SJSA1 (cell line): ENCODE data around the gene CORO2A. TPM values are rescaled to one million over a fixed set of nuclear protein-coding genes. Genes with fewer than 3 reads are reported as not detected.
"Not testable (repeated sequence)": the region's sequence is repeated elsewhere in the genome, so short reads cannot be mapped to it uniquely, and the experiment has no call there.

ENCODE experiments used
- DNase-seq, 2 experiments: peaks; one replicate each; pipeline ENCODE4 v3.0.0-alpha.2; 2015 to 2020; ENCODE audit warnings: low spot score in 2 of 2, low read depth in 1 of 2
- H3K27ac ChIP-seq: fragments of 250-450 bp; sonication (Bioruptor Pico); 2 replicates; pipeline ENCODE4 v1.5.1; 2020; ENCODE audit warnings: mild to moderate bottlenecking, moderate library complexity
- H3K27me3 ChIP-seq: fragments of 250-450 bp; sonication (Bioruptor Pico); replicated peaks from 2 replicates; pipeline ENCODE4 v1.5.1; 2020; ENCODE audit warnings: mild to moderate bottlenecking, moderate library complexity
- H3K36me3 ChIP-seq: fragments of 250-450 bp; sonication (Bioruptor Pico); 2 replicates; pipeline ENCODE4 v1.5.1; 2020; ENCODE audit warnings: mild to moderate bottlenecking
- H3K4me1 ChIP-seq: fragments of 250-450 bp; sonication (Bioruptor Pico); replicated peaks from 2 replicates; pipeline ENCODE4 v1.6.1; 2021; ENCODE audit warnings: mild to moderate bottlenecking
- H3K4me3 ChIP-seq: fragments of 250-450 bp; sonication (Bioruptor Pico); 2 replicates; pipeline ENCODE4 v1.5.1; 2020; ENCODE audit warnings: mild to moderate bottlenecking
- H3K9me3 ChIP-seq: fragments of 250-450 bp; sonication (Bioruptor Pico); replicated peaks from 2 replicates; pipeline ENCODE4 v1.5.1; 2020; ENCODE audit warnings: mild to moderate bottlenecking
- total RNA-seq: library from RNA; depleted of rRNA; stranded (reverse); fragments of >200 nt; shearing (Covaris generic); gene quantifications from 2 replicates; pipeline ENCODE4 v1.2.3, GENCODE V29; 2014

The CORO2A gene
- total RNA-seq, 1 experiment from 2014 or later: 0.16 TPM

DNA sequence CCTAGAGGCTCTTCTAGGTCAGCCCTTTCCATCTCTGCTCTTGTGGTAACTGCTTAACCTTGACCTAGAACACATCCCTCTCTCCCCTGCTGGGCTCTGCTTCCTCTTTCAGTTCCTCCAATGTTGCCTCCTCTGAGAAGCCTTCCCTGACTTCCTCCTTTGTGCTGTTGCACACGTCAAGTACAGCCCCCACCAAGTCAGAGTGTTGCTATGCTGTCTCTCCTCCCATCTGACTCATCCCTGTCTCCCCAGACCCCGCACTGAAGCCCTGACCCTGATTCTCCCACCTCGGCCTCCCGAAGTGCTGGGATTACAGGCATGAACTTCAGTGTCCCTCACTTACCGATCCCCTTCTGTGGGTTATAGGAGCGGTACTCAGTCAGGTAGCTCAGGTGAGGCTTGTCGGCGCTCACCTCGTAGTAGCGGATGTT is 63.0 kb downstream of the CORO2A start:
- H3K9me3 ChIP-seq: no peaks in the 10 kb centered on the region
- H3K4me3 ChIP-seq: no peak overlapping the region
- no peaks in the 10 kb centered on the region for H3K4me1 ChIP-seq
- DNase-seq: no peak
- H3K36me3 ChIP-seq: no peaks in the 10 kb centered on the region
- H3K27me3 ChIP-seq: no peaks in the 10 kb centered on the region
- no peak overlapping the region for H3K27ac ChIP-seq

DNA sequence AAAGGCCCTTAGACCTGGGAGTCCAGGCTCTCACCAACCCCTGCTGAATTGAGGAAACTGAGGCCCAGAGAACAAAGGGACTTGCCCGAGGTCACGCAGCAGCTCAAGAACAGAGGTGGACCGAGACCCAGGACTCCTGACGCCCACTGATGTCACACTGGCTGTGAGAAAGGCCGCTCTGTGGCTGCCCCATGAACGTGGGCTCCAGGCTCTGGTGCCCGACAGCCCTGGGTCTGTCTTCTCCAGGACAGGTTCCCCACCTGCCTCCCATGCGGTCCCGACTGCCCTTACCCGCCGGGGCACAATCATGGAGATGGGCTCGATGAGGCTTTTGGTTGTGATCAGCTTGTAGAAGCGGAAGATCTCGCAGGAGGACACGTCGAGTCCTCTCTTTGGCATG is 64.1 kb downstream of the CORO2A start:
- Histone ChIP-seq H3K27me3 (no peaks in the 10 kb centered on the region), H3K4me1 (no peaks in the 10 kb centered on the region), H3K9me3 (no peaks in the 10 kb centered on the region), H3K27ac (no peak overlapping the region), H3K4me3 (no peak overlapping the region), H3K36me3 (no peaks in the 10 kb centered on the region)
- no peak for DNase-seq

DNA sequence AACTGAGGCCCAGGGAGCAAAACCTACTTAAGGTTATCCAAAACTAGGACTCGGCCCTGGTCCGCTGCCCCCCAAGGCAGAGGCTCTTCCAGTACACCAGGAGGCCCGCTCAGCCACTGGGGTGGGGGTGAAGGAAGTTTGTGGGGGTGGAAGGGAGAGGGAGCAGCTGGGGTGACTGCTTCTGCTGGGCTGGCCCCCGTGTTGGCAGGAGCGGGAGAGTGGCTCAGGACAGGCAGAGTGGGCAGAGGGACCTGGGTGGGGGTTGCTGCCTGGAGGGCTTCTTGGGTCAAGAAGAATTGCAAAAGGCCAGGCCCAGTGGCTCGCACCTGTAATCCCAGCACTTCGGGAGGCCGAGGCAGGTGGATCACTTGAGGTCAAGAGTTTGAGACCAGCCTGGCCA is 65.2 kb downstream of the CORO2A start:
- no peak overlapping the region for H3K27ac ChIP-seq
- no peaks in the 10 kb centered on the region for H3K36me3 ChIP-seq
- H3K9me3 ChIP-seq: no peaks in the 10 kb centered on the region
- no peaks in the 10 kb centered on the region for H3K27me3 ChIP-seq
- no peaks in the 10 kb centered on the region for H3K4me1 ChIP-seq
- no peak for DNase-seq
- H3K4me3 ChIP-seq: no peak overlapping the region

DNA sequence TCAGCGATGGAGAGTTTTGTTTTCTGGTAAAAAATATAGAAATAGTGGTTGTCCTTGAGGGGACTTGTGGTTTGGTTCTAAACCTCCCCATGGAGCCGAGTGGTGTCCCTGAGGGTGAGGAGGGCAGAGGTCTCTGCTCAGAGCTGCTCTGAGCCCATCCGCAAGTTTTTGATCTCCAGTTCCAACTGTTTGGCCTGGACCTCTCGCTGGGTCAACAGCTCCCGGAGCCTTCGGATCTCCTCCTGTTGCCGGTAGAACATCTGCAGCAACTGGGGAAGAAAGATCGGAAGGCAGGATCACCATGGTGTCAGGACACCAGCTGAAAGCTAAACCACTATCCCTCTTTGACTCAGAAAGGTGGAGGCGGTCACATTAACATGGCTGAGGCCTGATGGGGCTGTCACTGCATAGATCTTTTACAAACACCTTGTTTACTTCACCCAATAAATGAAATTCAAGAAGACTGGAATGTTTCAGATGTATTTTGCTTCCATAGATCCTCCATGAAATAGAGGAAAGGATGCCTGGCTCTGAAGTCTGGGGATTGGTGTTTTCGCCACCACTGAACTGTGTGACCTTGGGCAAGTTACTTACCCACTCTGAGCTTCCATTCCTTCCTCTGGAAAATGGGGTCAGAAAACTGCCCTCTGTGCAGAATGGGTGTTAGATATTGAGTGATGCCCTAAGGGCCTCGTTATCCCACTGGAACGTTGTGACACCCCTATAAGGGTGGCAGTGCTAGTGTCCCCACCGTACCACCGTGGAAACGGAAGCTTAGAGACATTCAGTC is 67.6 kb downstream of the CORO2A start:
- no peaks in the 10 kb centered on the region for H3K27me3 ChIP-seq

DNA sequence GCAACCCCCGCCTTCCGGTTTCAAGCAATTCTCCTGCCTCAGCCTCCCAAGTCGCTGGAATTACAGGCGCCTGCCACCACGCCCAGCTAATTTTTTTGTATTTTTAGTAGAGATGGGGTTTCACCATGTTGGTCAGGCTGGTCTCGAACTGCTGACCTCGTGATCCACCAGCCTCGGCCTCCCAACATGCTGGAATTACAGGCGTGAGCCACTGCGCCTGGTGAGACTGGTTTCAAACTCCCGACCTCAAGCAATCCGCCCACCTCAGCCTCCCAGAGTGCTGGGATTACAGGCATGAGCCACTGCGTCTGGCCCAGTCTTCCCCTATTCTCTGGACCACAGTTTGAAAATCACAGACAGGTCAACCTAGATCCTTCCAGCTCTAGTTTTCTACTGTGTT is 68.3 kb downstream of the CORO2A start:
- not testable (repeated sequence) for H3K27me3 ChIP-seq, H3K4me3 ChIP-seq, H3K4me1 ChIP-seq, DNase-seq, H3K36me3 ChIP-seq, H3K9me3 ChIP-seq, H3K27ac ChIP-seq

More for the DNA sequence above, 67.6 kb downstream of the CORO2A start:
- Histone ChIP-seq H3K9me3 (no peaks in the 10 kb centered on the region), H3K36me3 (no peaks in the 10 kb centered on the region), H3K4me1 (no peaks in the 10 kb centered on the region), H3K27ac (no peak overlapping the region), H3K4me3 (no peak overlapping the region)
- DNase-seq: no peak

DNA sequence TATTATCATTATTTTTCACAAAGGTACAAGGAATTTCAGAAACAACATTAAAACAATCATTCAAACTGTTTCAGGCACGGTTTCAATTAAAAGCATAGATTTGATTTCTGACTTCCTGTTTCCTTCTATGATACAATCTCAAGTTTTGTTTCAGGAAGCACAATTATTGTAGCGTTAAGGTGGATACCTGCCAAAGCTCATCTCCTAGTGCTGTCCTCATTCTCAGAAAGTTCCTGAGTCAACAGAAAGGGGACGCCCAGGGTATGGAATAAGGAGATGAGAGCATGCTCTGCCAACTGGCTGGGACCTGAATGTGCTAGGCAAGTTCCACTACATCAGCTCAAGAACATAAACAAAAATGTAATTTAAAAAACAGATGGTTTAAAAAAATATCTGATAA is 71.4 kb downstream of the CORO2A start:
- no peak overlapping the region for H3K4me3 ChIP-seq
- no peak overlapping the region for H3K27ac ChIP-seq
- no peaks in the 10 kb centered on the region for H3K36me3 ChIP-seq
- no peaks in the 10 kb centered on the region for H3K27me3 ChIP-seq
- peaks cover 8% of the 10 kb centered on the region for H3K4me1 ChIP-seq
- DNase-seq: no peak
- no peaks in the 10 kb centered on the region for H3K9me3 ChIP-seq

DNA sequence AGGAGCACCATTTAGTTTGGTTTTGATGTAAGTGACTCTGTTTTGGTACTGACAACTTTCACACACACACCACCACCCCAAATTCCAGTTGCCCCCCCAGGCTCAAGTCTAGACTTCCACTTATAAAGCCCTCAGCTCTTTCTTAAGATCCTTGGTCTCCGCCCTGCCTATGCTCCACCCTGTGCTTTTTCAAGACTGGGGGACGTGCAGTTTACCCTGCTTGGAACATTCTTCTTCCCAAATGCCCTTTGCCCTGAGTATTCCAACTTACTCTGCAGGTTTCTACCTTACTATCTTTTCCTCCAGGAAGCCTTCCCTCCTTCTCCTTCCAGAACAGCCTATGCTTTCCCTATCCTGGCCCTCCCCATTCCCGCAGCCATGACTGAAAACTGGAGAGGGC is 72.0 kb downstream of the CORO2A start:
- Histone ChIP-seq H3K27me3 (no peaks in the 10 kb centered on the region), H3K27ac (no peak overlapping the region), H3K4me3 (no peak overlapping the region), H3K9me3 (no peaks in the 10 kb centered on the region), H3K36me3 (no peaks in the 10 kb centered on the region), H3K4me1 (peaks cover 8% of the 10 kb centered on the region)
- no peak for DNase-seq

GRCh38 chr9:98118640-98119601 is 73.5 kb downstream of the CORO2A start, which contains the start of gene TRIM14:
Gene TRIM14, minus strand, starts transcription at chr9:98119222. Its CDS starts 34 bp downstream, at chr9:98119188.
- H3K4me3 ChIP-seq: peak within 1 kb of the TSS; percentile 60
- H3K27ac ChIP-seq: 0 out of 2 replicates have a peak within 1 kb of the TSS, but pooled peaks have one; percentile 3
- no peaks in the 10 kb centered on the region for H3K9me3 ChIP-seq
- peaks cover 8% of the 10 kb centered on the region for H3K4me1 ChIP-seq
- DNase-seq: peak; percentile 71 to 79
- H3K36me3 ChIP-seq: no peaks in the 10 kb centered on the region
- H3K27me3 ChIP-seq: no peaks in the 10 kb centered on the region

GRCh38 chr9:98117984-98118639 is 74.3 kb downstream of the CORO2A start:
- Histone ChIP-seq H3K4me1 (peaks cover 8% of the 10 kb centered on the region), H3K36me3 (no peaks in the 10 kb centered on the region), H3K27ac (no peak overlapping the region), H3K4me3 (peak overlapping the region; percentile 60), H3K27me3 (no peaks in the 10 kb centered on the region), H3K9me3 (no peaks in the 10 kb centered on the region)
- DNase-seq: peak in 1 of 2 experiments; percentile 14

DNA sequence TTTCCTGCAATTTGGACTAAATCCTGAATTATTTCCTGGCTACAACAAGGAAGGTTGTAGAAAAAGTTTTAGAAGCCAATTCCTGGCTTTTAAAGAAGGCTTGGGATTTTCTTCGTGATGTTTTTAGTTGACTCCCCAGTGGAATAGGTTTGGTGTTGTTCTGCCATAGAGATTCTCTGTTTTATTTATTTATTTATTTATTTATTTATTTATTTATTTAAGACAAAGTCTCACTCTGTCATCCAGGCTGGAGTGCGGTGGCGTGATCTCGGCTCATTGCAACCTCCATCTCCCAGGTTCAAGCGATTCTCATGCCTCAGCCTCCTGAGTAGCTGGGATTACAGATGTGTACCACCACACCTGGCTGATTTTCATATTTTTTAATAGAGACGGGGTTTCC is 75.3 kb downstream of the CORO2A start:
- not testable (repeated sequence) for H3K9me3 ChIP-seq, H3K36me3 ChIP-seq, DNase-seq, H3K4me3 ChIP-seq, H3K27me3 ChIP-seq, H3K27ac ChIP-seq, H3K4me1 ChIP-seq

DNA sequence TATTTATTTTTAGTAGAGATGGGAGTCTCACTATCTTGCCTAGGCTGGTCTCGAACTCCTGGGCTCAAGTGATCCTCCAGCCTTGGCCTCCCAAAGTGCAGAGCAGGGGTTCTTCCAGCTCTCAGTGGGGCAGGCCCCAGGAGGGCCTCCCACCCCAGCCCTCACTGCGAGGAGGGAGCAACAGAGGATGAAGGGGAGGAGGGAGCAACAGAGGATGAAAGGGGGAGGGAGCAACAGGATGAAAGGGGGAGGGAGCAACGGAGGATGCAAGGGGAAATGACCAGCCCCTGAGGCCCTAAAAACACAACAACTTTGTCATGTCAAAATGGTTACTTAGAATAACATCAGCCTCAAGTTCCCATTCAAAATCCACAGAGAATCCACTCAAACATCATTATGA is 83.4 kb downstream of the CORO2A start:
- Histone ChIP-seq H3K4me1 (no peaks in the 10 kb centered on the region), H3K4me3 (no peak overlapping the region), H3K27ac (no peak overlapping the region), H3K36me3 (0 out of 2 replicates have a peak, but pooled peaks cover 3% of the 10 kb centered on the region), H3K9me3 (no peaks in the 10 kb centered on the region), H3K27me3 (no peaks in the 10 kb centered on the region)
- DNase-seq: no peak

GRCh38 chr9:98108531-98109031 is 83.9 kb downstream of the CORO2A start:
- DNase-seq: no peak
- Histone ChIP-seq H3K27me3 (no peaks in the 10 kb centered on the region), H3K4me3 (no peak overlapping the region), H3K36me3 (0 out of 2 replicates have a peak, but pooled peaks cover 3% of the 10 kb centered on the region), H3K4me1 (no peaks in the 10 kb centered on the region), H3K9me3 (no peaks in the 10 kb centered on the region), H3K27ac (no peak overlapping the region)

- H3K4me3 ChIP-seq: no peak overlapping the region
- H3K27ac ChIP-seq: no peak overlapping the region
- H3K4me1 ChIP-seq: no peaks in the 10 kb centered on the region
- no peaks in the 10 kb centered on the region for H3K27me3 ChIP-seq
- no peaks in the 10 kb centered on the region for H3K9me3 ChIP-seq
- DNase-seq: no peak
- H3K36me3 ChIP-seq: 0 out of 2 replicates have a peak, but pooled peaks cover 3% of the 10 kb centered on the region
Measured at GRCh38 chr9:98107926-98108325, 84.5 kb downstream of the CORO2A start.
